SK-N-SH (cell line): ENCODE results near the gene MBD4. TPM values are rescaled to one million over a fixed set of nuclear protein-coding genes. Genes with fewer than 3 reads are reported as not detected.

Experiments used
- CTCF ChIA-PET: fragments of 300-600, 350-600 bp; formaldehyde crosslinking; extraction: SDS; loops from one replicate; lab custom pipeline; 2021; lab: Yijun Ruan, JAX
- POLR2A ChIA-PET: fragments of 350-600 bp; sonication (Branson Sonifier 250); formaldehyde crosslinking; extraction: SDS; loops from one replicate; lab custom pipeline; 2020; ENCODE audit warnings: antibody characterized with exemption, inconsistent platforms; lab: Yijun Ruan, JAX
- DNase-seq: peaks from one replicate; pipeline ENCODE4 v3.0.0; 2012
- H2AFZ ChIP-seq: fragments of 200-600 bp; sonication (generic); 2 replicates; pipeline ENCODE4 v1.8.1; 2016; ENCODE audit warnings: antibody characterized with exemption, mild to moderate bottlenecking, low read depth
- H3F3A ChIP-seq: fragments of 200-600 bp; sonication (generic); replicated peaks from 2 replicates; pipeline ENCODE3; 2016; ENCODE audit warnings: antibody characterized with exemption, mild to moderate bottlenecking; ENCODE audit not compliant: insufficient read depth
- H3K27ac ChIP-seq, 2 experiments: fragments of 200-500 bp in 1 of 2; fragments of 200-600 bp in 1 of 2; sonication (Bioruptor generic) in 1 of 2; sonication (generic), shearing (Covaris generic) in 1 of 2; 2 replicates each; pipeline versions ENCODE4 v1.5.1 to v1.6.1; 2014 to 2016; ENCODE audit warnings: low read depth in 2 of 2, inconsistent platforms in 1 of 2, low read length in 1 of 2, mild to moderate bottlenecking in 1 of 2, mixed read lengths in 1 of 2
- H3K27me3 ChIP-seq: fragments of 200-600 bp; sonication (generic), shearing (Covaris generic); 2 replicates; pipeline ENCODE4 v1.6.1; 2016; ENCODE audit warnings: mixed run types; ENCODE audit not compliant: insufficient read depth
- H3K36me3 ChIP-seq, 2 experiments: fragments of 200-500 bp in 1 of 2; fragments of 200-600 bp in 1 of 2; sonication (Bioruptor generic) in 1 of 2; sonication (generic) in 1 of 2; replicated peaks in 1 of 2; 2 replicates each; pipeline versions ENCODE3 to v1.5.1; 2014 to 2016; ENCODE audit warnings: low read length in 1 of 2, mild to moderate bottlenecking in 1 of 2; ENCODE audit not compliant: insufficient read depth in 2 of 2, control insufficient read depth in 1 of 2
- H3K4me1 ChIP-seq, 2 experiments: fragments of 200-500 bp in 1 of 2; fragments of 200-600 bp in 1 of 2; sonication (Bioruptor generic) in 1 of 2; sonication (generic), shearing (Covaris generic) in 1 of 2; 2 replicates each; pipeline versions ENCODE4 v1.5.1 to v1.6.1; 2014 to 2016; ENCODE audit warnings: low read depth in 1 of 2, low read length in 1 of 2, mixed run types in 1 of 2; ENCODE audit not compliant: insufficient read depth in 2 of 2, control insufficient read depth in 1 of 2
- H3K4me2 ChIP-seq: fragments of 200-600 bp; sonication (generic), shearing (Covaris generic); 2 replicates; pipeline ENCODE4 v1.6.1; 2017; ENCODE audit warnings: mixed run types
- H3K4me3 ChIP-seq, 2 experiments: fragments of 200-500 bp in 1 of 2; fragments of 200-600 bp in 1 of 2; sonication (Bioruptor generic) in 1 of 2; sonication (generic), shearing (Covaris generic) in 1 of 2; 2 replicates each; pipeline versions ENCODE4 v1.5.1 to v1.8.1; 2014 to 2016; ENCODE audit warnings: low read depth in 2 of 2, inconsistent platforms in 1 of 2, low read length in 1 of 2, mild to moderate bottlenecking in 1 of 2, mixed read lengths in 1 of 2, moderate library complexity in 1 of 2
- H3K79me2 ChIP-seq: fragments of 200-600 bp; sonication (generic); 2 replicates; pipeline ENCODE4 v1.8.1; 2017; ENCODE audit warnings: mild to moderate bottlenecking; ENCODE audit not compliant: insufficient read depth
- H3K9ac ChIP-seq: fragments of 200-600 bp; sonication (generic); 2 replicates; pipeline ENCODE4 v1.6.1; 2017; ENCODE audit warnings: mixed run types
- H3K9me2 ChIP-seq: fragments of 200-600 bp; sonication (generic); 2 replicates; pipeline ENCODE4 v1.6.1; 2017; ENCODE audit warnings: mixed run types
- H3K9me3 ChIP-seq: fragments of 200-600 bp; sonication (generic); 2 replicates; pipeline ENCODE4 v1.6.1; 2017; ENCODE audit warnings: mixed run types, mild to moderate bottlenecking, moderate library complexity
- H4K20me1 ChIP-seq: fragments of 200-600 bp; sonication (generic); 2 replicates; pipeline ENCODE4 v1.6.1; 2017; ENCODE audit warnings: mild to moderate bottlenecking, mixed run types; ENCODE audit not compliant: insufficient read depth
- CHD2 ChIP-seq: fragments of 150-350 bp; IDR thresholded peaks from 2 replicates; pipeline ENCODE4 v1.6.1; 2018; ENCODE audit warnings: low read length; ENCODE audit not compliant: partially characterized antibody
- FOXJ3 ChIP-seq: sonication (generic); formaldehyde crosslinking; IDR thresholded peaks from 2 replicates; pipeline ENCODE4 v1.5.1; 2020; ENCODE audit warnings: mild to moderate bottlenecking, missing genetic modification reagents
- FOXM1 ChIP-seq: IDR thresholded peaks from 2 replicates; pipeline ENCODE4 v1.4.0; 2012; ENCODE audit warnings: low read depth, mild to moderate bottlenecking
- GABPA ChIP-seq: IDR thresholded peaks from 2 replicates; pipeline ENCODE4 v1.4.0; 2012; ENCODE audit warnings: low read depth, mild to moderate bottlenecking
- IRF3 ChIP-seq: fragments of 150-350 bp; IDR thresholded peaks from 2 replicates; pipeline ENCODE4 v1.6.1; 2016; ENCODE audit warnings: mild to moderate bottlenecking, low read depth, low read length
- MXI1 ChIP-seq: IDR thresholded peaks from 2 replicates; pipeline ENCODE4 v1.6.1; 2012; ENCODE audit warnings: mild to moderate bottlenecking, low read depth, low read length, improper control_type of control experiment
- RAD21 ChIP-seq: IDR thresholded peaks from 2 replicates; pipeline ENCODE4 v1.6.1; 2012; ENCODE audit warnings: mild to moderate bottlenecking, low read length
- RCOR1 ChIP-seq: fragments of 150-350 bp; IDR thresholded peaks from 2 replicates; pipeline ENCODE4 v1.6.1; 2017; ENCODE audit warnings: antibody characterized with exemption, low read length
- TAF1 ChIP-seq: IDR thresholded peaks from 2 replicates; pipeline ENCODE4 v1.6.1; 2012; ENCODE audit warnings: low read depth, mild to moderate bottlenecking, low read length, moderate library complexity, borderline replicate concordance
- TEAD4 ChIP-seq: IDR thresholded peaks from 2 replicates; pipeline ENCODE4 v1.4.0; 2012; ENCODE audit warnings: mild to moderate bottlenecking, borderline replicate concordance; ENCODE audit not compliant: insufficient read depth
- USF2 ChIP-seq: fragments of 150-350 bp; IDR thresholded peaks from 2 replicates; pipeline ENCODE4 v1.6.1; 2017; ENCODE audit warnings: antibody characterized with exemption, low read length, low read depth, borderline replicate concordance
- WGBS: methylation state at CpG from one replicate; pipeline ENCODE4 v1.1.6; 2017; ENCODE audit warnings: low lambda C conversion rate; 5-methylcytosine and 5-hydroxymethylcytosine counted together
- polyA plus RNA-seq, 3 experiments: library from polyadenylated mRNA; depleted of rRNA; stranded (reverse); fragments of >200 nt; gene quantifications; 2 replicates each; pipeline ENCODE4 v1.2.3, GENCODE V29; 2012
- TF ChIP-seq, protein P1 (sequence below): IDR thresholded peaks from 2 replicates; pipeline ENCODE4; 2012
- TF ChIP-seq, protein P2 (sequence below): IDR thresholded peaks from 2 replicates; pipeline ENCODE4 v1.4.0; 2012; ENCODE audit warnings: low read depth

Gene MBD4
- polyA plus RNA-seq, 1 of the 3 experiments (the other 2 are of a cell fraction): 11.1 TPM

DNA sequence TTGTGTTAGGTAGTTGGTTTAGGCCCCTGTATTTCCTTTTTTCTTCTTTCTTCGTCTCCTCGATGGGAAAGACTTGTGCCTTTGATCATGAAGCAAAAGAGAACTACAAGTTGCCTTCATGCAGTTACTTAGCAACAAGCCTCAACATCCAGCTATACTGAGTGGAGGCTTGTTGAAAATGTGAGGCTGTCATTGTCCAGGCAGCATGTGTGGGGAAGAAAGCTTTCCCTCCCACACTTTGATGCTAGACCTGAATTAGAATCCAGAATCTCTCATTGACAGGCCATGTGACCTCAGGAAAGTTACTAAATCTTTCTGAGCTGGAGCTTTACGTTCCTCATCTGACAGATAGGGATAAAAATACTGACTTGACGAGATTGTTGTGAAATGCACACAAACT, 24.0 kb upstream of the MBD4 start:
- H3F3A ChIP-seq: no peaks in the 10 kb centered on the region
- peaks cover 9 to 10% of the 10 kb centered on the region in 2 experiments for H3K36me3 ChIP-seq
- no peaks in the 10 kb centered on the region for H4K20me1 ChIP-seq
- no peak overlapping the region for H3K4me2 ChIP-seq
- no peaks in the 10 kb centered on the region for H3K9me3 ChIP-seq
- H3K79me2 ChIP-seq: no peaks in the 10 kb centered on the region
- H3K9me2 ChIP-seq: no peaks in the 10 kb centered on the region
- no peak for DNase-seq
- no peak overlapping the region for H3K9ac ChIP-seq
- ChIA-PET CTCF (no interaction called here), POLR2A (no interaction called here)
- WGBS: 92% methylated on average over 4 of the region's 4 CpGs
- no peaks in the 10 kb centered on the region for H3K27me3 ChIP-seq
- no peak overlapping the region for H2AFZ ChIP-seq
- H3K4me3 ChIP-seq: no peak overlapping the region
- H3K27ac ChIP-seq: no peak overlapping the region
- no peaks in the 10 kb centered on the region for H3K4me1 ChIP-seq
- no peak for TF ChIP-seq MXI1
- no peak for TF ChIP-seq RAD21
- TF ChIP-seq IRF3: no peak

GRCh38 chr3:129463094-129463493, 23.3 kb upstream of the MBD4 start:
- ChIA-PET CTCF (interaction anchor here (0.6 kb wide), 1 partner anchor 493 kb away, joined by 3 read pairs; no protein-coding TSS in a partner anchor), POLR2A (no interaction called here)
- Histone ChIP-seq H3K36me3 (peaks cover 9 to 10% of the 10 kb centered on the region in 2 experiments), H2AFZ (no peak overlapping the region), H3K4me2 (no peak overlapping the region), H3K9me3 (no peaks in the 10 kb centered on the region), H3K4me1 (no peaks in the 10 kb centered on the region), H3K27ac (no peak overlapping the region), H3K9ac (no peak overlapping the region), H3K4me3 (no peak overlapping the region), H3K79me2 (no peaks in the 10 kb centered on the region), H3K9me2 (no peaks in the 10 kb centered on the region), H3K27me3 (no peaks in the 10 kb centered on the region), H3F3A (no peaks in the 10 kb centered on the region), H4K20me1 (no peaks in the 10 kb centered on the region)
- TF ChIP-seq GABPA (no peak), TAF1 (no peak), RCOR1 (no peak), TEAD4 (no peak), CHD2 (no peak), FOXJ3 (CRISPR knock-in tag) (no peak), FOXM1 (no peak), USF2 (no peak), MXI1 (no peak)
- TF ChIP-seq, protein P1, sequence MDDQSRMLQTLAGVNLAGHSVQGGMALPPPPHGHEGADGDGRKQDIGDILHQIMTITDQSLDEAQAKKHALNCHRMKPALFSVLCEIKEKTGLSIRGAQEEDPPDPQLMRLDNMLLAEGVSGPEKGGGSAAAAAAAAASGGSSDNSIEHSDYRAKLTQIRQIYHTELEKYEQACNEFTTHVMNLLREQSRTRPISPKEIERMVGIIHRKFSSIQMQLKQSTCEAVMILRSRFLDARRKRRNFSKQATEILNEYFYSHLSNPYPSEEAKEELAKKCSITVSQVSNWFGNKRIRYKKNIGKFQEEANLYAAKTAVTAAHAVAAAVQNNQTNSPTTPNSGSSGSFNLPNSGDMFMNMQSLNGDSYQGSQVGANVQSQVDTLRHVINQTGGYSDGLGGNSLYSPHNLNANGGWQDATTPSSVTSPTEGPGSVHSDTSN: no peak
- TF ChIP-seq, protein P2, sequence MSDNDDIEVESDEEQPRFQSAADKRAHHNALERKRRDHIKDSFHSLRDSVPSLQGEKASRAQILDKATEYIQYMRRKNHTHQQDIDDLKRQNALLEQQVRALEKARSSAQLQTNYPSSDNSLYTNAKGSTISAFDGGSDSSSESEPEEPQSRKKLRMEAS: no peak
- 99% methylated on average over 3 of the region's 3 CpGs for WGBS
- DNase-seq: no peak
